Measurements from ENCODE around the gene CLPTM1L.

Gene CLPTM1L

DNA sequence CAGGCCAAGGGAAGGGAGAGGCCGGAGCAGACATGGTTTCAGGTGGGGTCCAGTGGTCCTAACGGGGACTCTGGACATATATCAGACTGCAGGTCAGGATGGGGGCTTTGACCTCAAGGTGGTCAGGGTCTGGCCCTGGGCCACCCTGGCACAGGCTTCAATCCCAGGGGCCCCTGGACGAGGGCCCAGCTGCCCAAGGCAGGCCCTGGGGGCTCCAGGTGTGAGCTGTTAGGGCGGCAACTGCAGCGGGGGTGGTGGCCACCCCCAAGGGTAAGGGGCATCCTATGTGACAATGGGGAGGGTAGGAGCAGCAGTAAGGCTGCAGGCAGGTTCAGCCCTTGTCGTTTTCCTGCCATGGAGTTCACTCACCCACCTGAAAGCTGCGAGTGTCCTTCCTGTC, 45.4 kb upstream of the CLPTM1L start:
- no peak for FAIRE-seq
- TF ChIP-seq CTCF (IDR thresholded peaks at IDR 0.05; ENCODE audit: insufficient read depth, missing control alignments): no peak
- no peak for DNase-seq (ENCODE audit: insufficient read length, low spot score)

- DNase-seq (ENCODE audit: insufficient read length, low spot score): no peak
- TF ChIP-seq CTCF (IDR thresholded peaks at IDR 0.05; ENCODE audit: insufficient read depth, missing control alignments): no peak
- FAIRE-seq: no peak
Observed at GRCh38 chr5:1388383-1388967, 43.6 kb upstream of the CLPTM1L start.

- FAIRE-seq (no peak), DNase-seq (ENCODE audit: insufficient read length, low spot score) (no peak)
- no peak for TF ChIP-seq CTCF (IDR thresholded peaks at IDR 0.05; ENCODE audit: insufficient read depth, missing control alignments)
Observed at GRCh38 chr5:1387876-1388275, 43.0 kb upstream of the CLPTM1L start.

DNA sequence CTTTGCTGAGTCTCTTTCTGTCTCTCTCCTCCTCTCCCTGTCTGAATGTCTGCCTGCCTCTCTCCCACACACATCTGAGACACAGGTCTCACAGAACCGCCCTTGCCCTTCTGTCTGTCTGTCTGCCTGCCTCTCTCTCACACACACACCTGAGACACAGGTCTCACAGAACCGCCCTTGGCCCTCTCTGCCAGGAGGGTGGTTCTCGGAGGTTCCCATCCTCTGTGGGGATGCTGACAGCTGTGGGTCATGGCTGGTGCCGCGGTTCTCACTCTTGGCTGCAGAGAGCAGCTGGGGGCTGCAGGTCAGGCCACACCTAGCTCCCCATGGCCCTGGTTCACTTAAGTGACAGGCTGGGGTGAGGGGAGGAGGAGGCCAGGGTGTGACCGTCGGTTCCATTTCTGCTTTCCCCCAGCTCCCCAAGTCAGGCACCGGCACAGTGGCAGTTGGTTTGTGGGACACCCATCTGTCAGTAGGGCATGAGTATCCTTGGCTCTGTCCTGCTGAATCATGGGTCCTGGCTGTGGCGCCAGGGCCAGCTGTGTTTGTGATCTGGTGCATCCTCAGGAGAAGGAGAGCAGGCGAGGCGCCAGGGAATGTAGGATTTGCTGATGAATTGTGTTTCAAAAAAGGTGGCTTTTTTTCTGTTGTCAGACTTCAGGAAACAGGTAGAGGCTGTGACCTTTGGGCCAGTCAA, 42.3 kb upstream of the CLPTM1L start:
- DNase-seq (ENCODE audit: insufficient read length, low spot score) (no peak), FAIRE-seq (no peak)
- TF ChIP-seq CTCF (IDR thresholded peaks at IDR 0.05; ENCODE audit: insufficient read depth, missing control alignments): no peak

DNA sequence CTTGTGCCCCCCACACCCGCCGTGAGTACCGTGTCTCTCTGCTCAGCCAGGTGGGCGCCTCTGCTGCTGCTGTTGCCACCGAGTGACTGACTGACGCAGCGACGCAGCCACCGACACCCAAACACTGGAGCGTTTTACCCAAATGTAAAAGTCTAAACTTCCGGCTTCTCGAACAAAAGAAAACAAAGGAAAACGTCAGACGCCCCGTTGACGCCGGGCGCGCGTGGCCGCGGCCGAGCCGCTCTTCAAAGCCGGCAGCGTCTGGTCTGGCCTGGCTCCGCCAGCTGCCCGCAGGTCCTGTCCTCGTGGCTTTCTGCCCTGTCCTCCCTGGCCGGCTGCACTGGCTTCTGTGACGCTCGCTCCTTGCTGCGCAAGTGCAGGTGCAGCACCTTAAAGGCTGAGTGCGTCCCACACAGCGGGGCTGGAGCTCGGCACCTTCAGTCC, 41.4 kb upstream of the CLPTM1L start:
- no peak for TF ChIP-seq CTCF (IDR thresholded peaks at IDR 0.05; ENCODE audit: insufficient read depth, missing control alignments)
- no peak for DNase-seq (ENCODE audit: insufficient read length, low spot score)
- no peak for FAIRE-seq

GRCh38 chr5:1385395-1386273, 40.7 kb upstream of the CLPTM1L start:
- FAIRE-seq: no peak
- no peak for TF ChIP-seq CTCF (IDR thresholded peaks at IDR 0.05; ENCODE audit: insufficient read depth, missing control alignments)
- peak; percentile 62 for DNase-seq (ENCODE audit: insufficient read length, low spot score)
